Subcutaneous abdominal adipose tissue (tissue), 5 donors: ENCODE measurements around the gene FARP1.

ENCODE experiments used
- H3K27ac ChIP-seq: one replicate; pipeline ENCODE4 v1.7.0; 2013; ENCODE audit warnings: low read depth, mild to moderate bottlenecking, inconsistent platforms, low read length, moderate library complexity
- H3K27me3 ChIP-seq, 5 donors: one replicate each; pipeline ENCODE4 v1.7.0; 2013; ENCODE audit warnings: low read length in 5 of 5, inconsistent platforms in 1 of 5; ENCODE audit not compliant: control insufficient read depth in 5 of 5, insufficient read depth in 4 of 5
- H3K36me3 ChIP-seq, 5 donors: one replicate each; pipeline ENCODE4 v1.7.0; 2013; ENCODE audit warnings: low read length in 5 of 5; ENCODE audit not compliant: control insufficient read depth in 5 of 5, insufficient read depth in 5 of 5
- H3K4me1 ChIP-seq, 5 donors: one replicate each; pipeline ENCODE4 v1.7.0; 2013; ENCODE audit warnings: low read length in 5 of 5, mild to moderate bottlenecking in 3 of 5, moderate library complexity in 1 of 5; ENCODE audit not compliant: control insufficient read depth in 5 of 5, insufficient read depth in 5 of 5
- H3K4me3 ChIP-seq, 5 donors: one replicate each; pipeline ENCODE4 v1.7.0; 2013; ENCODE audit warnings: low read length in 5 of 5, low read depth in 1 of 5
- H3K9ac ChIP-seq, 5 donors: one replicate each; pipeline ENCODE4 v1.7.0; 2013; ENCODE audit warnings: low read length in 5 of 5, mild to moderate bottlenecking in 4 of 5, moderate library complexity in 3 of 5
- H3K9me3 ChIP-seq, 5 donors: one replicate each; pipeline ENCODE4 v1.7.0; 2013; ENCODE audit warnings: low read length in 5 of 5; ENCODE audit not compliant: control insufficient read depth in 5 of 5
- donor health status: healthy.
- donor health status: healthy.
- donor health status: healthy.
- donor health status: healthy.
- donor health status: healthy.

FARP1 gene

GRCh38 chr13:98344392-98344791 is 201.5 kb downstream of the FARP1 start:
- Histone ChIP-seq H3K9me3 (no peaks in the 10 kb centered on the region), H3K4me3 (no peak overlapping the region), H3K4me1 (peaks cover 0 to 9% (median 0%) of the 10 kb centered on the region in 5 donors), H3K36me3 (peaks cover 0 to 2% (median 0%) of the 10 kb centered on the region in 5 donors), H3K27me3 (no peaks in the 10 kb centered on the region), H3K9ac (no peak overlapping the region), H3K27ac (no peak overlapping the region)

GRCh38 chr13:98345107-98345935 is 202.4 kb downstream of the FARP1 start:
- Histone ChIP-seq H3K27me3 (no peaks in the 10 kb centered on the region), H3K36me3 (peaks cover 0 to 2% (median 0%) of the 10 kb centered on the region in 5 donors), H3K9ac (no peak overlapping the region), H3K9me3 (no peaks in the 10 kb centered on the region), H3K4me1 (peaks cover 0 to 9% (median 0%) of the 10 kb centered on the region in 5 donors), H3K4me3 (no peak overlapping the region), H3K27ac (no peak overlapping the region)

GRCh38 chr13:98346904-98347636 is 204.2 kb downstream of the FARP1 start:
- no peaks in the 10 kb centered on the region for H3K9me3 ChIP-seq
- no peaks in the 10 kb centered on the region for H3K27me3 ChIP-seq
- peaks cover 0 to 2% (median 0%) of the 10 kb centered on the region in 5 donors for H3K36me3 ChIP-seq
- H3K27ac ChIP-seq: no peak overlapping the region
- no peak overlapping the region for H3K4me3 ChIP-seq
- H3K9ac ChIP-seq: no peak overlapping the region
- peaks cover 0 to 9% (median 0%) of the 10 kb centered on the region in 5 donors for H3K4me1 ChIP-seq

- Histone ChIP-seq H3K4me3 (no peak overlapping the region), H3K27me3 (no peaks in the 10 kb centered on the region), H3K9me3 (no peaks in the 10 kb centered on the region), H3K36me3 (peaks cover 0 to 2% (median 0%) of the 10 kb centered on the region in 5 donors), H3K4me1 (peaks cover 0 to 9% (median 0%) of the 10 kb centered on the region in 5 donors), H3K27ac (no peak overlapping the region), H3K9ac (no peak overlapping the region)
Observed at GRCh38 chr13:98347756-98348155, 204.9 kb downstream of the FARP1 start.

GRCh38 chr13:98348466-98349200 is 205.7 kb downstream of the FARP1 start:
- Histone ChIP-seq H3K27me3 (no peaks in the 10 kb centered on the region), H3K9ac (no peak overlapping the region), H3K4me1 (peaks cover 0 to 9% (median 0%) of the 10 kb centered on the region in 5 donors), H3K36me3 (peaks cover 0 to 2% (median 0%) of the 10 kb centered on the region in 5 donors), H3K9me3 (no peaks in the 10 kb centered on the region), H3K4me3 (no peak overlapping the region), H3K27ac (no peak overlapping the region)

GRCh38 chr13:98349731-98350305 is 206.9 kb downstream of the FARP1 start:
- peaks cover 0 to 2% (median 0%) of the 10 kb centered on the region in 5 donors for H3K36me3 ChIP-seq
- no peak overlapping the region for H3K27ac ChIP-seq
- no peaks in the 10 kb centered on the region for H3K9me3 ChIP-seq

GRCh38 chr13:98350746-98351330 is 207.9 kb downstream of the FARP1 start:
- no peak overlapping the region for H3K27ac ChIP-seq
- no peaks in the 10 kb centered on the region for H3K9me3 ChIP-seq
- H3K36me3 ChIP-seq: no peaks in the 10 kb centered on the region
- no peaks in the 10 kb centered on the region for H3K27me3 ChIP-seq
- H3K4me1 ChIP-seq: peaks cover 0 to 9% (median 0%) of the 10 kb centered on the region in 5 donors
- H3K9ac ChIP-seq: no peak overlapping the region
- H3K4me3 ChIP-seq: no peak overlapping the region

More at GRCh38 chr13:98349731-98350305, 206.9 kb downstream of the FARP1 start:
- H3K9ac ChIP-seq: no peak overlapping the region
- H3K27me3 ChIP-seq: no peaks in the 10 kb centered on the region
- H3K4me1 ChIP-seq: peaks cover 0 to 9% (median 0%) of the 10 kb centered on the region in 5 donors
- no peak overlapping the region for H3K4me3 ChIP-seq

- Histone ChIP-seq H3K9ac (no peak overlapping the region), H3K9me3 (no peaks in the 10 kb centered on the region), H3K27ac (no peak overlapping the region), H3K4me1 (peaks cover 0 to 9% (median 0%) of the 10 kb centered on the region in 5 donors), H3K36me3 (no peaks in the 10 kb centered on the region), H3K4me3 (no peak overlapping the region), H3K27me3 (no peaks in the 10 kb centered on the region)
Observed at GRCh38 chr13:98351636-98352035, 208.7 kb downstream of the FARP1 start.

- no peak overlapping the region for H3K4me3 ChIP-seq
- no peak overlapping the region for H3K9ac ChIP-seq
- no peaks in the 10 kb centered on the region for H3K36me3 ChIP-seq
- no peaks in the 10 kb centered on the region for H3K27me3 ChIP-seq
- peaks cover 0 to 5% (median 0%) of the 10 kb centered on the region in 5 donors for H3K9me3 ChIP-seq
- H3K27ac ChIP-seq: no peak overlapping the region
- H3K4me1 ChIP-seq: peaks cover 0 to 9% (median 0%) of the 10 kb centered on the region in 5 donors
Observed at GRCh38 chr13:98352226-98352625, 209.3 kb downstream of the FARP1 start.
